Right ventricle myocardium inferior (tissue), 1 donor: Measurements from ENCODE around the gene RERE. TPM values are rescaled to one million over a fixed set of nuclear protein-coding genes. Genes with fewer than 3 reads are reported as not detected.
"Not testable (repeated sequence)": the region's sequence is repeated elsewhere in the genome, so short reads cannot be mapped to it uniquely, and the experiment has no call there.

Source experiments
- ATAC-seq: fragments of 200-7000 bp; cut with Tn5 transposase; one replicate; pipeline ENCODE4 v1.9.1; 2020; ENCODE audit warnings: mild to moderate bottlenecking, moderate library complexity
- DNase-seq: peaks from one replicate; pipeline ENCODE4 v3.0.0; 2021; ENCODE audit errors: missing footprints
- intact Hi-C: fragments of 100-400 bp; cut with DNase I; formaldehyde crosslinking; loops from one replicate; pipeline ENCODE4 v1.11.0; 2022
- total RNA-seq: library from RNA; stranded (reverse); fragmentation: NEBNext Ultra II Directional; extraction: Animal tissue kit (Norgen Biotek cat#: 25700); gene quantifications from one replicate; pipeline ENCODE4 v1.2.1, GENCODE V29; 2021
- donor health status: DM: no; HTN: yes; CAD: no; lungs with severe emphysema.

The RERE gene
- total RNA-seq, 1 donor from 2014 or later, result 133 TPM

GRCh38 chr1:8642114-8642513, 175.3 kb downstream of the RERE start:
- intact Hi-C loops, result no loop called here
- no peak for ATAC-seq
- no peak for DNase-seq

GRCh38 chr1:8641377-8641997, 176.0 kb downstream of the RERE start:
- ATAC-seq (no peak), DNase-seq (no peak)
- intact Hi-C loops, result no loop called here

GRCh38 chr1:8640950-8641349, 176.5 kb downstream of the RERE start:
- ATAC-seq (no peak), DNase-seq (no peak)
- intact Hi-C loops, result no loop called here

- ATAC-seq, result peak; percentile 20
- no peak for DNase-seq
- intact Hi-C loops, result no loop called here
Observed at GRCh38 chr1:8639148-8639547, 178.3 kb downstream of the RERE start.

GRCh38 chr1:8633741-8634501, 183.5 kb downstream of the RERE start:
- intact Hi-C loops, result no loop called here
- DNase-seq (no peak), ATAC-seq (no peak)

- no peak for ATAC-seq
- no peak for DNase-seq
- intact Hi-C loops, result no loop called here
Observed at GRCh38 chr1:8632102-8632501, 185.3 kb downstream of the RERE start.

- DNase-seq (no peak), ATAC-seq (no peak)
- intact Hi-C loops, result no loop called here
Observed at GRCh38 chr1:8631163-8631562, 186.3 kb downstream of the RERE start.

- ATAC-seq (peak; percentile 77), DNase-seq (peak; percentile 60)
- intact Hi-C loops, result no loop called here
Observed at GRCh38 chr1:8629241-8630091, 188.0 kb downstream of the RERE start.

- DNase-seq, result no peak
- ATAC-seq, result no peak
- intact Hi-C loops, result no loop called here
Observed at GRCh38 chr1:8628606-8629005, 188.8 kb downstream of the RERE start.

- ATAC-seq (no peak), DNase-seq (no peak)
- intact Hi-C loops, result no loop called here
Observed at GRCh38 chr1:8627728-8628127, 189.7 kb downstream of the RERE start.

GRCh38 chr1:8625981-8626898, 191.2 kb downstream of the RERE start:
- ATAC-seq (no peak), DNase-seq (no peak)
- intact Hi-C loops, result no loop called here

GRCh38 chr1:8625491-8625890, 191.9 kb downstream of the RERE start:
- intact Hi-C loops, result no loop called here
- DNase-seq (no peak), ATAC-seq (no peak)

GRCh38 chr1:8623651-8624192, 193.7 kb downstream of the RERE start:
- ATAC-seq, intact Hi-C loops, DNase-seq: not testable (repeated sequence)

- DNase-seq, intact Hi-C loops, ATAC-seq: not testable (repeated sequence)
Observed at GRCh38 chr1:8621785-8622348, 195.6 kb downstream of the RERE start.

- ATAC-seq, DNase-seq, intact Hi-C loops: not testable (repeated sequence)
Observed at GRCh38 chr1:8621034-8621582, 196.3 kb downstream of the RERE start.

- DNase-seq, intact Hi-C loops, ATAC-seq: not testable (repeated sequence)
Observed at GRCh38 chr1:8619917-8620502, 197.4 kb downstream of the RERE start.

- intact Hi-C loops, ATAC-seq, DNase-seq: not testable (repeated sequence)
Observed at GRCh38 chr1:8619419-8619818, 198.0 kb downstream of the RERE start.
